K562 (cell line): ENCODE measurements around the gene DLG4. TPM values are rescaled to one million over a fixed set of nuclear protein-coding genes. Genes with fewer than 3 reads are reported as not detected.
A peak's percentile ranks its signal among the peaks of the same experiment; 100 is the strongest.

ENCODE experiments used
- ATAC-seq: fragments of 200-7000 bp; cut with Tn5 transposase; 3 replicates; pipeline ENCODE4 v1.9.1; 2020; ENCODE audit warnings: moderate library complexity
- BruUV-seq: library from RNA; stranded (reverse); fragments of 400-500 nt; replicated peaks from 2 replicates; lab custom pipeline; 2021; lab: Mats Ljungman, UMichigan
- CTCF ChIA-PET: fragments of 300-600 bp; formaldehyde crosslinking; extraction: SDS; loops from one replicate; lab custom pipeline; 2021; ENCODE audit warnings: low intra/inter-chr PET ratio; lab: Yijun Ruan, JAX
- POLR2A ChIA-PET: fragments of 300-600, 350-650 bp; sonication (Branson Sonifier 250); formaldehyde crosslinking; extraction: SDS; loops from one replicate; lab custom pipeline; 2021; ENCODE audit warnings: antibody characterized with exemption, inconsistent platforms; lab: Yijun Ruan, JAX
- DNase-seq, 4 experiments: peaks; one replicate each; pipeline versions ENCODE4 v3.0.0 to v3.0.0-alpha.2; 2011 to 2018; ENCODE audit warnings: low spot score in 3 of 4, mixed read lengths in 3 of 4; ENCODE audit errors: extremely low read depth in 1 of 4
- FAIRE-seq: peaks from 2 replicates; lab custom pipeline; 2011; peaks lifted over from hg19 to GRCh38; lab: Jason Lieb, UNC
- H2AFZ ChIP-seq: 2 replicates; pipeline ENCODE4 v1.6.0; 2011; ENCODE audit warnings: low read depth, low read length, control low read depth, inconsistent platforms
- H3K27ac ChIP-seq: fragments of 200-600 bp; 3 replicates; pipeline ENCODE4 v1.8.0; 2011; ENCODE audit warnings: low read depth, mild to moderate bottlenecking, control low read depth, inconsistent platforms, low read length, moderate library complexity, mixed read lengths; ENCODE audit errors: extremely low read depth
- H3K27me3 ChIP-seq, 2 experiments: fragments of 300-600 bp in 1 of 2; 2 replicates in 1 of 2; 3 replicates in 1 of 2; pipeline versions ENCODE4 v1.6.0 to v1.8.0; 2011; ENCODE audit warnings: inconsistent platforms in 2 of 2, low read length in 2 of 2, mild to moderate bottlenecking in 1 of 2, mixed read lengths in 1 of 2, moderate library complexity in 1 of 2; ENCODE audit not compliant: control insufficient read depth in 2 of 2, insufficient read depth in 2 of 2
- H3K36me3 ChIP-seq: fragments of 300-600 bp; 3 replicates; pipeline ENCODE4 v1.8.0; 2011; ENCODE audit warnings: mild to moderate bottlenecking, low read length, inconsistent platforms; ENCODE audit not compliant: control insufficient read depth, insufficient read depth
- H3K4me1 ChIP-seq, 2 experiments: fragments of 200-600 bp in 1 of 2; replicated peaks in 1 of 2; 2 replicates in 1 of 2; 3 replicates in 1 of 2; pipeline versions ENCODE4 v1.5.1 to v1.8.0; 2011; ENCODE audit warnings: inconsistent platforms in 2 of 2, low read length in 2 of 2, mild to moderate bottlenecking in 1 of 2, mixed read lengths in 1 of 2, moderate library complexity in 1 of 2; ENCODE audit not compliant: control insufficient read depth in 2 of 2, insufficient read depth in 2 of 2
- H3K4me2 ChIP-seq: 2 replicates; pipeline ENCODE4 v1.6.1; 2011; ENCODE audit warnings: low read length, control low read depth, inconsistent platforms, mixed read lengths; ENCODE audit not compliant: insufficient read depth
- H3K4me3 ChIP-seq: fragments of 200-600 bp; sonication (generic), shearing (Covaris generic); 2 replicates; pipeline ENCODE4 v1.5.1; 2016; ENCODE audit warnings: control low read depth, inconsistent platforms
- H3K79me2 ChIP-seq: fragments of 200-600 bp; 3 replicates; pipeline ENCODE4 v1.8.0; 2011; ENCODE audit warnings: low read length, inconsistent platforms; ENCODE audit not compliant: control insufficient read depth, insufficient read depth
- H3K9ac ChIP-seq, 2 experiments: 2 replicates each; pipeline versions ENCODE4 v1.6.0 to v1.6.1; 2011; ENCODE audit warnings: low read depth in 2 of 2, low read length in 2 of 2, control low read depth in 1 of 2, inconsistent platforms in 1 of 2, mild to moderate bottlenecking in 1 of 2, mixed read lengths in 1 of 2; ENCODE audit not compliant: insufficient read depth in 1 of 2
- H3K9me1 ChIP-seq: one replicate; pipeline ENCODE4 v1.6.0; 2011; ENCODE audit warnings: inconsistent platforms, mild to moderate bottlenecking, low read length, moderate library complexity; ENCODE audit not compliant: control insufficient read depth, insufficient read depth
- H3K9me3 ChIP-seq: replicated peaks from 2 replicates; pipeline ENCODE4 v1.5.1; 2011; ENCODE audit warnings: low read depth, low read length, inconsistent platforms; ENCODE audit not compliant: control insufficient read depth, insufficient read depth
- H4K20me1 ChIP-seq: replicated peaks from 2 replicates; pipeline ENCODE4 v1.6.1; 2011; ENCODE audit warnings: low read length, inconsistent platforms, mixed read lengths; ENCODE audit not compliant: control insufficient read depth, insufficient read depth
- ARID1B ChIP-seq: fragments of 450-650 bp; IDR thresholded peaks from 2 replicates; pipeline ENCODE4 v1.6.1; 2016; ENCODE audit warnings: antibody characterized with exemption, mild to moderate bottlenecking, inconsistent platforms
- CREM ChIP-seq: IDR thresholded peaks from 2 replicates; pipeline ENCODE4 v1.6.1; 2014; ENCODE audit warnings: antibody characterized with exemption, low read depth
- MCM2 ChIP-seq: fragments of 450-650 bp; IDR thresholded peaks from 2 replicates; pipeline ENCODE4 v1.6.1; 2017; ENCODE audit warnings: low read depth, mild to moderate bottlenecking
- MED1 ChIP-seq: sonication (generic); formaldehyde crosslinking; IDR thresholded peaks from 2 replicates; pipeline ENCODE4 v1.8.1; 2023; ENCODE audit warnings: missing genetic modification reagents, borderline replicate concordance
- RFX1 ChIP-seq: fragments of 450-650 bp; IDR thresholded peaks from 2 replicates; pipeline ENCODE4 v1.6.1; 2016; ENCODE audit warnings: mild to moderate bottlenecking, moderate library complexity
- SMAD3 ChIP-seq: fragments of 450-650 bp; formaldehyde crosslinking; conservative IDR thresholded peaks from 2 replicates; pipeline ENCODE4 v1.4.0; 2020; ENCODE audit warnings: mild to moderate bottlenecking
- ZFP1 ChIP-seq: fragments of 450-650 bp; formaldehyde crosslinking; IDR thresholded peaks from 2 replicates; pipeline ENCODE4 v1.4.0; 2020; ENCODE audit warnings: mild to moderate bottlenecking, mixed read lengths
- WGBS: fragments of 100-300 bp; shearing (Covaris generic); methylation state at CpG from one replicate; pipeline ENCODE4 v1.1.6; 2016; ENCODE audit warnings: low coverage, mixed read lengths; ENCODE audit not compliant: insufficient coverage; ENCODE audit errors: missing lambda C conversion rate; 5-methylcytosine and 5-hydroxymethylcytosine counted together
- in situ Hi-C: fragments of 300-500 bp; cut with MboI; formaldehyde crosslinking; loops from 4 replicates; pipeline ENCODE4 v1.15.0; 2018; ENCODE audit warnings: inconsistent platforms, mixed read lengths
- intact Hi-C: fragments of 100-400 bp; cut with micrococcal nuclease; formaldehyde crosslinking; loops from 2 replicates; pipeline ENCODE4 v1.14.2; 2022
- polyA plus RNA-seq, 8 experiments: library from polyadenylated mRNA; depleted of rRNA in 4 of 8; stranded (reverse) in 5 of 8; unstranded in 3 of 8; fragments of >200 nt; fragmentation: Nextera tagmentation in 2 of 8; fragmentation: Illumina TruSeq in 1 of 8; extraction: Ambion mirVana in 2 of 8; extraction: Trizol in 1 of 8; gene quantifications; 2 replicates each; pipeline versions ENCODE4 v1.2.1 to v1.2.3, GENCODE V29; 2011 to 2014; ENCODE audit warnings: inconsistent platforms in 1 of 8, missing spikeins in 1 of 8
- total RNA-seq, 7 experiments: library from RNA; depleted of rRNA in 6 of 7; stranded (reverse); fragments of >200 nt in 6 of 7; fragmentation: Illumina TruSeq in 2 of 7; extraction: Trizol in 2 of 7; gene quantifications; 2 replicates each; pipeline versions ENCODE4 v1.2.1 to v1.2.3, GENCODE V29; 2011 to 2021; ENCODE audit warnings: low replicate concordance in 1 of 7
- TF ChIP-seq, protein P1 (sequence below): sonication (generic); formaldehyde crosslinking; IDR thresholded peaks from 2 replicates; pipeline ENCODE4 v1.8.0; 2023; ENCODE audit warnings: mild to moderate bottlenecking, missing genetic modification reagents

DLG4 gene
- total and polyA plus RNA-seq, 9 of the 15 experiments (the other 6 are each of a cell fraction or from before 2014, with no cell fraction given), result 0.03 to 12.0 (median 4.1) TPM

DNA sequence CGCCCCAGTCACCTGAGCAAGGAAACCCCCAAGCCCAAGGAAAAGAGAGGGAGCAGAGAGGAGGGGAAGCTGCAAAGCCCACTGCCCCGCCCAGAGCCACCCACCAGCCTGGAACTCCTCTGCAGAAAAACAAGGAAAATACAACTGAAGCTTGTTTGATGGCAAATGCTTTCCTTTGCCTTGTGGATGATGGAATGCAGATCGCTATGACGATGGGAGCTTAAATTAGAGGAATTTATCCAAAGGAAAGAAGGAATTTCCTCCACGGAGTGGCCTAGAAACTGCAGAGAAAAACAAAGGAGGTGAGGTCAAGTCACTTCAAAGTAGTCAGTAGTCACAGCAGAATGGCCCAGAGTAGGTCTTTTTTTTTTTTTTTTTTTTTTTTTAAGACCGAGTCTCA lies 73.5 kb downstream of the DLG4 start:
- WGBS, result 28% methylated on average over 4 of the region's 6 CpGs
- Histone ChIP-seq H3K9ac (no peak overlapping the region), H3K27me3 (peaks cover 9 to 39% of the 10 kb centered on the region in 2 experiments), H3K9me3 (no peaks in the 10 kb centered on the region), H3K79me2 (no peaks in the 10 kb centered on the region), H3K9me1 (no peaks in the 10 kb centered on the region), H3K4me1 (no peaks in the 10 kb centered on the region; a peak in 1 of 5 replicates), H4K20me1 (no peaks in the 10 kb centered on the region), H3K36me3 (no peaks in the 10 kb centered on the region), H2AFZ (no peak overlapping the region), H3K27ac (no peak overlapping the region), H3K4me3 (no peak overlapping the region), H3K4me2 (no peak overlapping the region)
- DNase-seq (no peak), ATAC-seq (no peak), FAIRE-seq (no peak)
- intact Hi-C loops (no loop called here), in situ Hi-C loops (no loop called here)
- ChIA-PET CTCF (no interaction called here), POLR2A (interaction anchor here (1.0 kb wide), 1 partner anchor 19 kb away, joined by 4 read pairs; no protein-coding TSS in a partner anchor)
- BruUV-seq, result no TSS peak
- peak; percentile 16; the same call in 1 of the 2 replicates for TF ChIP-seq RFX1
- TF ChIP-seq, protein P1, sequence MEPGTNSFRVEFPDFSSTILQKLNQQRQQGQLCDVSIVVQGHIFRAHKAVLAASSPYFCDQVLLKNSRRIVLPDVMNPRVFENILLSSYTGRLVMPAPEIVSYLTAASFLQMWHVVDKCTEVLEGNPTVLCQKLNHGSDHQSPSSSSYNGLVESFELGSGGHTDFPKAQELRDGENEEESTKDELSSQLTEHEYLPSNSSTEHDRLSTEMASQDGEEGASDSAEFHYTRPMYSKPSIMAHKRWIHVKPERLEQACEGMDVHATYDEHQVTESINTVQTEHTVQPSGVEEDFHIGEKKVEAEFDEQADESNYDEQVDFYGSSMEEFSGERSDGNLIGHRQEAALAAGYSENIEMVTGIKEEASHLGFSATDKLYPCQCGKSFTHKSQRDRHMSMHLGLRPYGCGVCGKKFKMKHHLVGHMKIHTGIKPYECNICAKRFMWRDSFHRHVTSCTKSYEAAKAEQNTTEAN (CRISPR knock-in tag), result no peak

DNA sequence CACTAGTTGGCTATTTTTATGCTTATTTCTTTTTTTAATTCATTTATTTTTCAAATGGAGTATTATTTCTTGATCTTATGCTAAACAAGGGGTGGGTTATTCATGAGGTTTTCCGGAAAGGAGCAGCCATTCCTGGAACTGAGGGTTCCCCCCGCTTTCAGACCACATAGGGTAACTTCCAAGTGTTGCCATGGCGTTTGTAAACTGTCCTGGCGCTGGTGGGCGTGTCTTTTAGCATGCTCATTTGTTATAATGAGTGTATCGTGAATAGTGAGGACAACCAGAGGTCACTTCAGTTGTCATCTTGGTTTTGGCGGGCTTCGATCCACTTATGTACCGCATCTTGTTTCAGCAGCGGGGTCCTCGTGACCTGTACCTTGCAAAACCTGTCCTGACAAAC lies 75.4 kb downstream of the DLG4 start:
- 4% methylated on average over 10 of the region's 11 CpGs for WGBS
- Histone ChIP-seq H3K9me1 (no peaks in the 10 kb centered on the region), H2AFZ (no peak overlapping the region), H3K27ac (no peak overlapping the region), H3K9ac (no peak overlapping the region), H3K4me1 (no peaks in the 10 kb centered on the region; a peak in 1 of 5 replicates), H3K36me3 (no peaks in the 10 kb centered on the region), H3K4me3 (no peak overlapping the region), H3K79me2 (no peaks in the 10 kb centered on the region), H3K4me2 (no peak overlapping the region), H3K9me3 (no peaks in the 10 kb centered on the region), H4K20me1 (no peaks in the 10 kb centered on the region; the same call in 1 of the 2 replicates), H3K27me3 (peaks cover 16 to 53% of the 10 kb centered on the region in 2 experiments)
- FAIRE-seq (no peak), ATAC-seq (no peak), DNase-seq (no peak)
- TF ChIP-seq ARID1B, result no peak
- no peak for TF ChIP-seq MCM2
- TF ChIP-seq MED1 (CRISPR knock-in tag), result no peak
- peak; percentile 68 for TF ChIP-seq RFX1
- no peak for TF ChIP-seq SMAD3 (CRISPR knock-in tag)
- TF ChIP-seq CREM, result no peak
- no peak for TF ChIP-seq ZFP1
- intact Hi-C loops, result no loop called here
- in situ Hi-C loops, result no loop called here
- CTCF ChIA-PET, result no interaction called here
- POLR2A ChIA-PET, result no interaction called here
- BruUV-seq, result no TSS peak
